Activated T-helper 1 cell treated with Interleukin-2 at 50 U/mL for 16 hours (primary cell): ENCODE measurements around the gene LCN15.

Source experiments
- DNase-seq: peaks from one replicate; pipeline ENCODE4 v3.0.0-alpha.2; 2020; ENCODE audit warnings: low read depth

The LCN15 gene

DNA sequence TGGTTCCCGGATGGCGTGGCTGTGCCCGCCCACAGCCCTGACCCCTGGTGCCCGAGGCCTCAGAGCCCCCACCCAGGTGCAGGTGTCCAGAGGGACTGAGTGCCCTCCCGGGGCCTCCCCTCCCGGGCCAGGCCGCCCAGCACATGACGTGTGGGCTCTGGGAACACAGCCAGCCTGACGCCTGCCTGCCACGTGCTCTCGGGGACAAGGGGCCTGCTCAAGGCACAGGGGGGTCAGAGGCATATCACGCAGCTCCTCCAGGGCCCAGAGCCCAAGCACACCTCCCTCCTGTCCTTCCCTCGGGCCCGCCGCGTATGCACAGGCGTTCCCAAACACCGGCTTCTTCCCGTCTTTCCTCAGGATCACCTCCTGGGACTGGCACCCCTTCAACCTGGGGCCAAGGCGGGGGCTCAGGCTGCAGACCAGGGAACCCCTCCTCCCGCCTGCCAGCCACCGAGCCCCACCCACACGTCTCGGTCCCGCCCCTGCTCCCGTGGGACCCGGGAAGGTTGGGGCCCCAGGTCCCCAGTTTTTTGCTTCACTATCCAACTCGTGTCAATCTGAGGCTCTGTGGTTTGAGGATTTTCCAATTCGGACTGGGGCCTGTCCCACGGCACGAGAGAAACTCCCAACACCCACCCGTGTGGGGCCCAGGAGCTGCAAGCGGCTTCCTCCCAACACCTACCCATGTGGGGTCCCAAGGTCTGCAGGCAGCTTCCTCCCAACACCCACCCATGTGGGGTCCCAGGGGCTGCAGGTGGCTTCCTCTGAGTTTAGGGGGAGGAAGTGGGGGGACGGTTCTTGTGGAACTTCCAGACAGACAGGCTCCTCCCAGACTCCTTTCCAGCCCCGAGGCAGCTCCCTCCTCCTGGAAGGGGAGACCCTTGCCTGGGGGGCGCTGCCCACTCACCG lies 23.1 kb downstream of the LCN15 start:
- no peak for DNase-seq

GRCh38 chr9:136740491-136740890 lies 23.8 kb downstream of the LCN15 start:
- DNase-seq, result no peak

GRCh38 chr9:136740069-136740468 lies 24.2 kb downstream of the LCN15 start:
- DNase-seq, result no peak

GRCh38 chr9:136739509-136739908 lies 24.8 kb downstream of the LCN15 start:
- DNase-seq, result no peak

- no peak for DNase-seq
These were observed 25.4 kb downstream of the LCN15 start for GRCh38 chr9:136738960-136739359.

- DNase-seq, result no peak
These were observed 28.4 kb downstream of the LCN15 start for GRCh38 chr9:136735812-136736480.

DNA sequence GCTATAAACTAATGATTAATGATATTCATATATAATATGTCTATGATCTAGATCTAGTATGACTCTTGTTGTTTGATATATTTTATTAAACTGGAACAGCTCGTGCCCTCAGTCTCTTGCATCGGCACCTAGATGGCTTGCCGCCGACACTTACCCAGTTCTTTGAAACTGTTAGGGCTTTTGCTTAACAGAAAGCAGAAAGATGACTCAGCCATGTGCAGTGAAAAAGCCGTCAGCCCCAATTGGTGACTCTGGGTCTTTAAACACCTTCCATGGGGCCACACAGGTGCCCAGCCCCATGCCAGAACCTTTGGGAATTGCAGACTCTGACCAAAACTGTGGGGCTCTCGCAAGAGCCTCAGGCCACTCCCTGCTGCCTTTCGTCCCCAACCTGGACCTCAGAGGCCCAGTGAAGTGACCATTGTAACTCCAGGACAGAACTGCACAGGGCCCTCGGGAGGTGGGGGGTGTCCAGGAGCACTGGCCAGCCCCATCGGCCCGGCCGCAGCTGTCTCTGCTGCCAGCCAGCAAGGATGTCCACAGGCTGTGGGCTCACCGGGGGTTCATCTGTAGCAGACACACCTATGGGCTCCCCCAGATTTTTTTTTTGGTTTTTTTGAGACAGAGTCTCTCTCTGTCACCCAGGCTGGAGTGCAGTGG lies 29.4 kb downstream of the LCN15 start:
- no peak for DNase-seq

DNA sequence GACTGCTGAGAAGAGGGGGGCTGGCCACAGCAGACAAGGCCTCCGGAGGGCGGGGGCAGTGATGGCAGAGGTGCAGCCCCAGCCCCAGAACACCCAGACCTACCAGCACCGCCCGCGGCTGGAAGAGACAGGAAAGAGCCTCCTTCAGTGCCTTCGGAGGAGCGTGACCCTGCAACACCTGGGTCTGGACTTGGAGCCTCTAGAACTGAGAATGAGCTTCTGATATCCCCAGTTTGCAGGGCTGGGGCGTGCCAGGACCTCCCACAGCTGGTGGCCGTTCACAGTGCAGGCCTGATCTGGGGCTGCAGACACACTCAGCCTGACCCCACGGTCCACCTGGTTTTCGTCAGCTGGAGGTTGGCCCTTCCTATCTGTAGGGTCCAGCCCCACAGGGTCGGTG lies 30.7 kb downstream of the LCN15 start:
- DNase-seq, result no peak

DNA sequence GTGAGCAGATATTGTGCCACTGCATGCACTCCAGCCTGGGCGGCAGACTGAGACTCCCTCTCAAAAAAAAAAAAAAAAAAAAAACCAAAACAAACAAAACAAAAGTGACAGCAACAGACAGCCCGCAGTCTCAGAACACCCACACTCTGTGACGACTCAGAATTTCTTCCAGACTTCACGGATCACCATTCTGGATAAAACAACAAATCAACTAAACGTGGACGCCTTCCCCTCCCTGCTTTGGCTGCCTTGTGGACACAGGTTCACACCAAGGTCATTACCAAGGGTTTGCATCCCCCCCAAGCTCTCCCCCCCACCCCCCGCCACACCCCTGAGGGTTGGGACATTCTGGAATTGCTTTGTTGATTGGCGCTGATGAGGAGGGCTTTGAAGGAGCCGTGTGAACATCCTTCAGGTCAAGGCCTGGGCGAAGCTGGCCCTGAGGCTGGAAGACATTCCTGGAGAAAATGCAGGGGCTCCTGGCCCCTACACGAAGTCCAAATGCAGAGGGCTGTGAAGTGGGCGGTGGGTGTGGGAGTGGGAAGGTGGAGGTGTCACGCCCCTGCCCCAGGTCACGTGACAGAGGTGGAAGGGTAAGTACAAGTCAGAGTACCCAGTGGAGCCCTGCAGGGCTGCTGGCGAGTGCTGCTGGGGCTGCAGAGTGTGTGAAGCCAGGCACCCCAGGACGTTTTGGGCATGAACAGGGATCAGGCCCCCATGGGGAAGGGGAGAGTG lies 31.7 kb downstream of the LCN15 start:
- DNase-seq, result no peak

GRCh38 chr9:136729926-136730325 lies 34.4 kb downstream of the LCN15 start:
- DNase-seq, result no peak

GRCh38 chr9:136729144-136729543 lies 35.2 kb downstream of the LCN15 start:
- DNase-seq, result no peak

- DNase-seq, result no peak
These were observed 35.7 kb downstream of the LCN15 start for GRCh38 chr9:136728548-136729123.

DNA sequence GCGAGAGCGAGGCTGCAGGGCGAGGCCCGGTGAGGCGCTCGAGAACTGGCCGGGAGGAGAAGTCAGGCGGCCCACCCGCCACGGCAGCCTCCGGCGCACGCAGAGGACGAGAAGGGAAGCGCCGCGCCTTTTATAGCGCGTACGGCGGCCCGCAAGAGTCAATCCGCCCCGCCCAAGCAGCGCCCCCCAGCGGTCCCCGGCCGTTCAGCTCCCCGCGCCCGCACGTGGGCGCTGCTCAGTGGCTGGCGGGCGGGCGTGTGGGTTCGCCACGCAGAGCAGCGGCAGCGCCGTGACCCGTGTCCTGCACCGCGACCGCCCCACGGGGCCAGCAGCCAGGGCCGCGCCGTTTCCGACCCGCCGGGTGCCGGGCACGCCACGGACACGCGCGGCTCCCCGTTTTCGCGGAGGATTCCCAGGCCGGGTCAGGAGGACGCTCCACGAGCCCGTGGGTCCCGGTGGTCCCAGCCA lies 36.2 kb downstream of the LCN15 start:
- peak; percentile 89 for DNase-seq

DNA sequence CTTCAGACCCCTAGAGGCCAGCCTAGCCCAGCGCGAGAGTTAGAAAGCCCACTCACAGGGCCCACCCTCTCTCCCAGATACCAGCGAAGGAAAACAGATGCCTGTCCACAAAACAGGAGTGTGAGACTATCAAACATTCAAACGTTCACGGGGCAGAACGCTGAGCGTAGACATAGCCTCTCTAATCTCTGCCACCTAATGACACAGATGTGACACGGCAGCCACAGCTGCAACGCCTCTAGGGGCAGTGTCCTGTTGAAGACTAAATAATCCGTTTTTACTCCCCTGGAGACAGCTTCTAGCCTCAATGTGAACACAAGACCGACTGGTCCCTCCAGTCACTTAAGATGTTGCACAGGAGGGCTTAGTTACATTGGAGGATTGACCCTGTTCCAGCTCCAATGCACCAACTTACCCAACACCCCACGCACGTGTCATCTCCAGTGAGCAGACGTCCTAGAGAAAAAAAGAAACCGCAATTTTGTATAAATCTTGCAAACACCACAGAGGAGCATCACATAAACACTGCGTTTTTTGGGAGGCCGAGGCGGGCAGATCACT lies 37.6 kb downstream of the LCN15 start:
- DNase-seq, result no peak

- DNase-seq, result no peak
These were observed 38.2 kb downstream of the LCN15 start for GRCh38 chr9:136726118-136726517.

- DNase-seq, result no peak
These were observed 38.7 kb downstream of the LCN15 start for GRCh38 chr9:136725612-136726011.

GRCh38 chr9:136724772-136725171 lies 39.5 kb downstream of the LCN15 start:
- DNase-seq, result no peak

- DNase-seq, result no peak
These were observed 40.3 kb downstream of the LCN15 start for GRCh38 chr9:136723989-136724388.

GRCh38 chr9:136723362-136723976 lies 40.8 kb downstream of the LCN15 start:
- no peak for DNase-seq

DNA sequence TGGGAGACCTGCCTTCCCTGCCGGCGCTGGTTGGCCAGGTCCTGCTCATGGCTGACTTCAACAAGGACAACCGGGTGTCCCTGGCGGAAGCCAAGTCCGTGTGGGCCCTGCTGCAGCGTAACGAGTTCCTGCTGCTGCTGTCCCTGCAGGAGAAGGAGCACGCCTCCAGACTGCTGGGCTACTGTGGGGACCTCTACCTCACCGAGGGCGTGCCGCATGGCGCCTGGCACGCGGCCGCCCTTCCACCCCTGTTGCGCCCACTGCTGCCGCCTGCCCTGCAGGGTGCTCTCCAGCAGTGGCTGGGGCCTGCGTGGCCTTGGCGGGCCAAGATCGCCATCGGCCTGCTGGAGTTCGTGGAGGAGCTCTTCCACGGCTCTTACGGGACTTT lies 41.4 kb downstream of the LCN15 start:
- no peak for DNase-seq
